IMR-90 (cell line): ENCODE measurements around the gene DNTT. TPM values are rescaled to one million over a fixed set of nuclear protein-coding genes. Genes with fewer than 3 reads are reported as not detected.
A peak's percentile ranks its signal among the peaks of the same experiment; 100 is the strongest.

Source experiments
- ATAC-seq: fragments of 200-7000 bp; cut with Tn5 transposase; 2 replicates; pipeline ENCODE4 v1.9.1; 2020; ENCODE audit warnings: low read depth, mild to moderate bottlenecking, moderate library complexity
- BruUV-seq: library from RNA; stranded (reverse); fragments of 400-500 nt; replicated peaks from 2 replicates; lab custom pipeline; 2021; lab: Mats Ljungman, UMichigan
- CTCF ChIA-PET: fragments of 300-600 bp; formaldehyde crosslinking; extraction: SDS; loops from one replicate; lab custom pipeline; 2021; ENCODE audit warnings: antibody characterized with exemption; lab: Yijun Ruan, JAX
- POLR2A ChIA-PET: fragments of 300-600 bp; sonication (Branson Sonifier 250); formaldehyde crosslinking; loops from one replicate; lab custom pipeline; 2022; ENCODE audit warnings: antibody characterized with exemption; ENCODE audit not compliant: unreplicated experiment; lab: Charles Lee
- DNase-seq: peaks from one replicate; pipeline ENCODE4 v3.0.0; 2013
- H2AFZ ChIP-seq: replicated peaks from 2 replicates; pipeline ENCODE3; 2013; ENCODE audit warnings: low read length, mild to moderate bottlenecking; ENCODE audit not compliant: poor library complexity
- H2AK5ac ChIP-seq: 2 replicates; pipeline ENCODE4 v1.6.1; 2013; ENCODE audit warnings: low read depth, low read length, inconsistent platforms
- H2AK9ac ChIP-seq: replicated peaks from 2 replicates; pipeline ENCODE3; 2013; ENCODE audit warnings: mild to moderate bottlenecking, low read depth, low read length, moderate library complexity; ENCODE audit not compliant: poor library complexity
- H2BK120ac ChIP-seq: 2 replicates; pipeline ENCODE4 v1.6.1; 2013; ENCODE audit warnings: low read depth, low read length, inconsistent platforms
- H2BK15ac ChIP-seq: 3 replicates; pipeline ENCODE4 v1.6.1; 2013; ENCODE audit warnings: low read depth, low read length, inconsistent platforms
- H2BK20ac ChIP-seq: 2 replicates; pipeline ENCODE4 v1.6.1; 2013; ENCODE audit warnings: low read depth, mild to moderate bottlenecking, inconsistent platforms, low read length, moderate library complexity
- H2BK5ac ChIP-seq: 2 replicates; pipeline ENCODE4 v1.6.1; 2013; ENCODE audit warnings: mild to moderate bottlenecking, low read depth, low read length, inconsistent platforms; ENCODE audit not compliant: poor library complexity, severe bottlenecking
- H3K14ac ChIP-seq: replicated peaks from 2 replicates; pipeline ENCODE4 v1.6.1; 2013; ENCODE audit warnings: low read depth, low read length, inconsistent platforms
- H3K18ac ChIP-seq: 2 replicates; pipeline ENCODE4 v1.6.1; 2013; ENCODE audit warnings: low read depth, low read length, control low read depth
- H3K23ac ChIP-seq: 2 replicates; pipeline ENCODE4 v1.6.1; 2013; ENCODE audit warnings: low read depth, low read length, inconsistent platforms
- H3K27ac ChIP-seq: 2 replicates; pipeline ENCODE4 v1.5.1; 2013; ENCODE audit warnings: mild to moderate bottlenecking, control low read depth, low read length; ENCODE audit not compliant: insufficient read depth
- H3K27me3 ChIP-seq: 2 replicates; pipeline ENCODE4 v1.6.1; 2013; ENCODE audit warnings: low read length; ENCODE audit not compliant: control insufficient read depth, insufficient read depth
- H3K36me3 ChIP-seq: 2 replicates; pipeline ENCODE4 v1.6.1; 2013; ENCODE audit warnings: low read length, mixed read lengths; ENCODE audit not compliant: control insufficient read depth, insufficient read depth
- H3K4ac ChIP-seq: 2 replicates; pipeline ENCODE4 v1.6.1; 2013; ENCODE audit warnings: low read depth, low read length, inconsistent platforms
- H3K4me1 ChIP-seq: 2 replicates; pipeline ENCODE4 v1.6.1; 2013; ENCODE audit warnings: low read length, mixed read lengths; ENCODE audit not compliant: control insufficient read depth, insufficient read depth
- H3K4me2 ChIP-seq: 2 replicates; pipeline ENCODE4 v1.6.1; 2013; ENCODE audit warnings: low read depth, mild to moderate bottlenecking, control low read depth, low read length, moderate library complexity
- H3K4me3 ChIP-seq: 2 replicates; pipeline ENCODE4 v1.5.1; 2013; ENCODE audit warnings: low read depth, mild to moderate bottlenecking, control low read depth, low read length, moderate library complexity; ENCODE audit not compliant: insufficient read depth
- H3K56ac ChIP-seq: 2 replicates; pipeline ENCODE4 v1.6.1; 2013; ENCODE audit warnings: low read length, inconsistent platforms; ENCODE audit not compliant: insufficient read depth; ENCODE audit errors: extremely low read depth
- H3K79me1 ChIP-seq, 2 experiments: 2 replicates each; pipeline ENCODE4 v1.6.1; 2013; ENCODE audit warnings: low read length in 2 of 2, inconsistent platforms in 1 of 2, low read depth in 1 of 2
- H3K9ac ChIP-seq: 2 replicates; pipeline ENCODE4 v1.6.1; 2013; ENCODE audit warnings: low read depth, low read length, control low read depth
- H3K9me1 ChIP-seq: 2 replicates; pipeline ENCODE4 v1.6.1; 2013; ENCODE audit warnings: low read length, inconsistent platforms; ENCODE audit not compliant: insufficient read depth
- H3K9me3 ChIP-seq: 2 replicates; pipeline ENCODE4 v1.6.1; 2013; ENCODE audit warnings: low read length; ENCODE audit not compliant: control insufficient read depth, insufficient read depth
- H4K20me1 ChIP-seq: 2 replicates; pipeline ENCODE4 v1.6.1; 2013; ENCODE audit warnings: low read length, inconsistent platforms; ENCODE audit not compliant: insufficient read depth
- H4K5ac ChIP-seq: 2 replicates; pipeline ENCODE4 v1.6.1; 2013; ENCODE audit warnings: mild to moderate bottlenecking, low read depth, low read length, control low read depth
- H4K8ac ChIP-seq, 2 experiments: 2 replicates each; pipeline ENCODE4 v1.6.1; 2013; ENCODE audit warnings: low read depth in 2 of 2, low read length in 2 of 2, control low read depth in 1 of 2, inconsistent platforms in 1 of 2
- H4K91ac ChIP-seq: 2 replicates; pipeline ENCODE4 v1.6.1; 2013; ENCODE audit warnings: low read depth, low read length, inconsistent platforms; ENCODE audit not compliant: insufficient read depth
- RAD21 ChIP-seq: IDR thresholded peaks from 2 replicates; pipeline ENCODE4 v1.6.1; 2012; ENCODE audit warnings: low read length, improper control_type of control experiment
- WGBS, 2 experiments: methylation state at CpG; one replicate each; pipeline versions ENCODE4 v1.1.5 to v1.1.7; 2013; ENCODE audit warnings: missing lambda C conversion rate in 2 of 2; ENCODE audit not compliant: insufficient read length in 1 of 2; ENCODE audit errors: extremely low coverage in 2 of 2; 5-methylcytosine and 5-hydroxymethylcytosine counted together
- dilution Hi-C: fragments of 300-500 bp; cut with HindIII; formaldehyde crosslinking; loops from one replicate; pipeline ENCODE4 v1.14.3; 2018; ENCODE audit warnings: low sequenced_read_pairs; ENCODE audit not compliant: unreplicated experiment
- in situ Hi-C: fragments of 300-500 bp; cut with MboI; formaldehyde crosslinking; loops from 3 replicates; pipeline ENCODE4 v1.14.3; 2019; ENCODE audit warnings: low sequenced_read_pairs, inconsistent platforms, mixed read lengths
- intact Hi-C: fragments of 100-400 bp; cut with micrococcal nuclease; formaldehyde crosslinking; loops from 2 replicates; pipeline ENCODE4 v1.10.0; 2022
- polyA plus RNA-seq, 3 experiments: library from polyadenylated mRNA; depleted of rRNA; stranded (reverse); fragments of >200 nt; gene quantifications; 2 replicates each; pipeline ENCODE4 v1.2.3, GENCODE V29; 2012; ENCODE audit warnings: low replicate concordance in 1 of 3
- total RNA-seq: library from RNA; depleted of rRNA; stranded (reverse); fragments of >200 nt; gene quantifications from 2 replicates; pipeline ENCODE4 v1.2.3, GENCODE V29; 2012

DNTT gene
- total and polyA plus RNA-seq, 2 of the 4 experiments (the other 2 are of a cell fraction) = not detected

DNA sequence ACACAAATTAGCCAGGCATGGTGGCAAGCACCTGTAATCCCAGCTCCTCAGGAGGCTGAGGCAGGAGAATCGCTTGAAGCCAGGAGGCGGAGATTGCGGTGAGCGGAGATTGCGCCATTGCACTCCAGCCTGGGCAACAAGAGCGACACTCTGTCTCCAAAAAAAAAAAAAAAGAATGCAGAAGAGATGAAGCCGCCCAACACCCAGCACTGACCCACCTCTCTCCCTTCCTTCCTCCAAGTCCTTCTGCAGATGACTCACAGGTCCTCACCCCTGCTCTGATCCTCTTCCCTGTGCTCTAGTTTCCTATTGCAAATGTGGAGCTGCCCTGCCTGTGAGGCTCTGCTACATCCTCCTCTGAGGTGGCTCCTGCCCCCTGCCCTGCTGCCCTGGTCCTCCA is 76.6 kb downstream of the DNTT start:
- H3K36me3 ChIP-seq = no peaks in the 10 kb centered on the region
- WGBS, 2 experiments = no CpG with 5 or more reads among the region's 7 CpGs
- no peak overlapping the region for H2BK20ac ChIP-seq
- no peaks in the 10 kb centered on the region for H3K79me1 ChIP-seq
- H3K18ac ChIP-seq = no peak overlapping the region
- no peak overlapping the region for H2BK15ac ChIP-seq
- POLR2A ChIA-PET = no interaction called here
- H2BK120ac ChIP-seq = no peak overlapping the region
- no peak overlapping the region for H2AK5ac ChIP-seq
- no peak for ATAC-seq
- no peak overlapping the region for H3K4ac ChIP-seq
- no peak overlapping the region for H3K4me3 ChIP-seq
- CTCF ChIA-PET = no interaction called here
- intact Hi-C loops (no loop called here), dilution Hi-C loops (no loop called here), in situ Hi-C loops (no loop called here)
- no peaks in the 10 kb centered on the region for H4K20me1 ChIP-seq
- no peak overlapping the region for H4K5ac ChIP-seq
- no peak for DNase-seq
- TF ChIP-seq RAD21 = no peak
- H3K9me3 ChIP-seq = no peaks in the 10 kb centered on the region
- H3K27me3 ChIP-seq = peaks cover 4% of the 10 kb centered on the region
- no peaks in the 10 kb centered on the region for H3K4me1 ChIP-seq
- BruUV-seq = no TSS peak
- H4K8ac ChIP-seq = no peak overlapping the region
- H3K23ac ChIP-seq = no peak overlapping the region
- H2BK5ac ChIP-seq = no peak overlapping the region
- no peaks in the 10 kb centered on the region for H3K9me1 ChIP-seq
- no peak overlapping the region for H3K27ac ChIP-seq
- H3K4me2 ChIP-seq = no peak overlapping the region
- no peak overlapping the region for H3K56ac ChIP-seq
- H4K91ac ChIP-seq = no peak overlapping the region
- H2AFZ ChIP-seq = peak overlapping the region; percentile 51
- H2AK9ac ChIP-seq = no peak overlapping the region
- no peak overlapping the region for H3K9ac ChIP-seq
- H3K14ac ChIP-seq = no peak overlapping the region
